GM12891 (cell line): Measurements from ENCODE around the gene GATA5.

Experiments
- DNase-seq: peaks from one replicate; pipeline ENCODE4 v3.0.0; 2011; ENCODE audit warnings: low spot score; ENCODE audit not compliant: insufficient read length
- FAIRE-seq: peaks from 2 replicates; lab custom pipeline; 2011; peaks lifted over from hg19 to GRCh38; lab: Jason Lieb, UNC
- PAX5 ChIP-seq: IDR thresholded peaks from 2 replicates; pipeline ENCODE4 v1.6.1; 2011; ENCODE audit warnings: low read length, moderate library complexity, mild to moderate bottlenecking; ENCODE audit not compliant: insufficient read depth, severe bottlenecking
- POLR2A ChIP-seq: IDR thresholded peaks from 2 replicates; pipeline ENCODE4 v1.6.1; 2011; ENCODE audit warnings: low read depth, low read length, control low read depth
- POLR2AphosphoS5 ChIP-seq: IDR thresholded peaks from 2 replicates; pipeline ENCODE4 v1.6.1; 2011; ENCODE audit warnings: low read depth, low read length, control low read depth
- POU2F2 ChIP-seq: IDR thresholded peaks from 2 replicates; pipeline ENCODE4 v1.6.1; 2011; ENCODE audit warnings: low read depth, mild to moderate bottlenecking, control low read depth, low read length, moderate library complexity
- SPI1 ChIP-seq: IDR thresholded peaks from 2 replicates; pipeline ENCODE4 v1.6.1; 2011; ENCODE audit warnings: low read depth, low read length, control low read depth
- TAF1 ChIP-seq: IDR thresholded peaks from 2 replicates; pipeline ENCODE4 v1.6.1; 2011; ENCODE audit warnings: low read depth, low read length, control low read depth

The GATA5 gene

GRCh38 chr20:62464990-62465389 lies 10.8 kb downstream of the GATA5 start:
- DNase-seq, result no peak
- TF ChIP-seq POLR2A (no peak), PAX5 (no peak), POLR2AphosphoS5 (no peak), SPI1 (no peak), TAF1 (no peak), POU2F2 (no peak)
- no peak for FAIRE-seq

GRCh38 chr20:62464425-62464770 lies 11.4 kb downstream of the GATA5 start:
- TF ChIP-seq TAF1, result no peak
- no peak for TF ChIP-seq POLR2AphosphoS5
- TF ChIP-seq PAX5, result no peak
- TF ChIP-seq SPI1, result no peak
- TF ChIP-seq POLR2A, result no peak
- no peak for TF ChIP-seq POU2F2
- FAIRE-seq, result no peak
- no peak for DNase-seq

- no peak for TF ChIP-seq PAX5
- no peak for TF ChIP-seq POLR2AphosphoS5
- no peak for TF ChIP-seq SPI1
- no peak for TF ChIP-seq POU2F2
- no peak for TF ChIP-seq POLR2A
- no peak for TF ChIP-seq TAF1
- FAIRE-seq, result no peak
- DNase-seq, result no peak
Measured at GRCh38 chr20:62463651-62464424, 12.0 kb downstream of the GATA5 start.

- TF ChIP-seq SPI1 (no peak), POLR2AphosphoS5 (no peak), TAF1 (no peak), POU2F2 (no peak), PAX5 (no peak), POLR2A (no peak)
- FAIRE-seq, result no peak
- DNase-seq, result no peak
Measured at GRCh38 chr20:62462976-62463592, 12.7 kb downstream of the GATA5 start.

- no peak for DNase-seq
- TF ChIP-seq POU2F2, result no peak
- no peak for TF ChIP-seq SPI1
- TF ChIP-seq POLR2AphosphoS5, result no peak
- no peak for TF ChIP-seq PAX5
- no peak for TF ChIP-seq TAF1
- TF ChIP-seq POLR2A, result no peak
- no peak for FAIRE-seq
Measured at GRCh38 chr20:62461834-62462233, 14.0 kb downstream of the GATA5 start.

- no peak for DNase-seq
- FAIRE-seq, result no peak
- TF ChIP-seq POLR2AphosphoS5, result no peak
- no peak for TF ChIP-seq SPI1
- TF ChIP-seq POU2F2, result no peak
- no peak for TF ChIP-seq PAX5
- no peak for TF ChIP-seq POLR2A
- TF ChIP-seq TAF1, result no peak
Measured at GRCh38 chr20:62461157-62461556, 14.6 kb downstream of the GATA5 start.

- FAIRE-seq, result no peak
- TF ChIP-seq POLR2A (no peak), SPI1 (no peak), POU2F2 (no peak), PAX5 (no peak), POLR2AphosphoS5 (no peak)
- DNase-seq, result no peak
Measured at GRCh38 chr20:62460678-62461077, 15.1 kb downstream of the GATA5 start.

- DNase-seq (no peak), FAIRE-seq (no peak)
- no peak for TF ChIP-seq POLR2AphosphoS5
- TF ChIP-seq POLR2A, result no peak
- TF ChIP-seq SPI1, result no peak
- TF ChIP-seq POU2F2, result no peak
- no peak for TF ChIP-seq TAF1
- TF ChIP-seq PAX5, result no peak
Measured at GRCh38 chr20:62459488-62459887, 16.3 kb downstream of the GATA5 start.

GRCh38 chr20:62458275-62459251 lies 17.2 kb downstream of the GATA5 start:
- FAIRE-seq (no peak), DNase-seq (no peak)
- TF ChIP-seq SPI1 (no peak), POU2F2 (no peak), POLR2AphosphoS5 (no peak), PAX5 (no peak), POLR2A (no peak), TAF1 (no peak)
